Adrenal gland (tissue), 12 donors: ENCODE data around the gene PACRG. TPM values are rescaled to one million over a fixed set of nuclear protein-coding genes. Genes with fewer than 3 reads are reported as not detected.

ENCODE experiments used
- DNase-seq, 7 donors: peaks; one replicate each; pipeline ENCODE4 v3.0.0-alpha.2; 2019 to 2020
- H3K27ac ChIP-seq, 5 donors: fragments of 200-600 bp; sonication (generic) in 4 of 5; 1 replicate in 3 of 5; 2 replicates in 2 of 5; pipeline versions ENCODE4 v1.5.1 to v1.8.0; 2016 to 2020; ENCODE audit warnings: mild to moderate bottlenecking in 1 of 5
- H3K27me3 ChIP-seq: fragments of 200-600 bp; 2 replicates; pipeline ENCODE4 v1.8.0; 2021
- H3K36me3 ChIP-seq, 2 donors: fragments of 200-600 bp; replicated peaks in 1 of 2; 1 replicate in 1 of 2; 2 replicates in 1 of 2; pipeline versions ENCODE4 v1.5.1 to v1.8.0; 2018 to 2022
- H3K4me1 ChIP-seq, 2 donors: fragments of 200-600 bp; replicated peaks in 1 of 2; 1 replicate in 1 of 2; 2 replicates in 1 of 2; pipeline versions ENCODE4 v1.5.1 to v1.8.0; 2018 to 2021
- H3K4me3 ChIP-seq, 4 donors: fragments of 200-600 bp; sonication (generic) in 3 of 4; one replicate each; pipeline ENCODE4 v1.5.1; 2016 to 2018
- H3K9me3 ChIP-seq, 3 donors: fragments of 200-600 bp; sonication (generic) in 1 of 3; replicated peaks in 1 of 3; 1 replicate in 2 of 3; 2 replicates in 1 of 3; pipeline versions ENCODE4 v1.5.1 to v1.8.0; 2016 to 2021
- POLR2A ChIP-seq, 2 donors: fragments of 450-650 bp; IDR thresholded peaks; one replicate each; pipeline ENCODE4 v1.6.1; 2017; ENCODE audit warnings: antibody characterized with exemption in 2 of 2, mild to moderate bottlenecking in 2 of 2, moderate library complexity in 1 of 2
- WGBS, 4 donors: extraction: QIAGEN DNeasy Blood & Tissue Kit in 2 of 4; methylation state at CpG; one replicate each; pipeline versions ENCODE4 v1.1.5 to v1.1.7; 2013 to 2017; 5-methylcytosine and 5-hydroxymethylcytosine counted together
- intact Hi-C, 2 donors: fragments of 100-400 bp; cut with DNase I; formaldehyde crosslinking; loops; one replicate each; pipeline versions ENCODE4 v1.14.1 to v1.15.0; 2022 to 2023
- polyA plus RNA-seq, 3 donors: library from polyadenylated mRNA; stranded (reverse); fragments of 200-250 nt in 2 of 3; fragments of 350-450 nt in 1 of 3; fragmentation: Illumina TruSeq in 1 of 3; extraction: RNeasy Lipid Tissue Mini Kit (QIAGEN cat#74804) in 1 of 3; gene quantifications; one replicate each; pipeline ENCODE4 v1.2.3, GENCODE V29; 2013 to 2014
- total RNA-seq, 9 donors: library from RNA; depleted of rRNA in 4 of 9; stranded (reverse); fragments of >200 nt in 4 of 9; fragments of 120-200 nt in 1 of 9; fragmentation: NEBNext Ultra II Directional in 1 of 9; extraction: Animal tissue kit (Norgen Biotek cat#: 25700) in 1 of 9; gene quantifications; one replicate each; pipeline versions ENCODE4 v1.1.0 to v1.2.4, GENCODE V29; 2013 to 2023
- TF ChIP-seq, protein P1 (sequence below), 6 experiments: fragments of 450-650 bp in 4 of 6; fragments of 200-600 bp in 2 of 6; sonication (generic) in 1 of 6; IDR thresholded peaks; 1 replicate in 5 of 6; 2 replicates in 1 of 6; pipeline versions ENCODE4 v1.5.1 to v1.8.0; 2016 to 2021; ENCODE audit warnings: antibody characterized with exemption in 6 of 6, mild to moderate bottlenecking in 2 of 6, moderate library complexity in 1 of 6
- donor health status: healthy with polysubstance abuse.
- donor health status: Bipolar disorder and iron deficiency.
- donor health status: DM: yes; HTN: yes; CAD: no.
- donor health status: DM: no; HTN: no; CAD: no.
- donor health status: DM: no; HTN: no; CAD: no.
- donor health status: DM: yes; HTN: yes; CAD: no.

Gene PACRG
- total and polyA plus RNA-seq, 12 donors = 0.18 to 6.1 (median 1.4) TPM

- TF ChIP-seq, protein P1, sequence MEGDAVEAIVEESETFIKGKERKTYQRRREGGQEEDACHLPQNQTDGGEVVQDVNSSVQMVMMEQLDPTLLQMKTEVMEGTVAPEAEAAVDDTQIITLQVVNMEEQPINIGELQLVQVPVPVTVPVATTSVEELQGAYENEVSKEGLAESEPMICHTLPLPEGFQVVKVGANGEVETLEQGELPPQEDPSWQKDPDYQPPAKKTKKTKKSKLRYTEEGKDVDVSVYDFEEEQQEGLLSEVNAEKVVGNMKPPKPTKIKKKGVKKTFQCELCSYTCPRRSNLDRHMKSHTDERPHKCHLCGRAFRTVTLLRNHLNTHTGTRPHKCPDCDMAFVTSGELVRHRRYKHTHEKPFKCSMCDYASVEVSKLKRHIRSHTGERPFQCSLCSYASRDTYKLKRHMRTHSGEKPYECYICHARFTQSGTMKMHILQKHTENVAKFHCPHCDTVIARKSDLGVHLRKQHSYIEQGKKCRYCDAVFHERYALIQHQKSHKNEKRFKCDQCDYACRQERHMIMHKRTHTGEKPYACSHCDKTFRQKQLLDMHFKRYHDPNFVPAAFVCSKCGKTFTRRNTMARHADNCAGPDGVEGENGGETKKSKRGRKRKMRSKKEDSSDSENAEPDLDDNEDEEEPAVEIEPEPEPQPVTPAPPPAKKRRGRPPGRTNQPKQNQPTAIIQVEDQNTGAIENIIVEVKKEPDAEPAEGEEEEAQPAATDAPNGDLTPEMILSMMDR (IDR thresholded peaks at IDR 0.05) = no peak
- no peak for TF ChIP-seq POLR2A (IDR thresholded peaks at IDR 0.05)
- no peaks in the 10 kb centered on the region for H3K9me3 ChIP-seq
- no peak for DNase-seq
- 53 to 64% (median 57%) methylated on average over 3 of the region's 3 CpGs for WGBS, 4 donors
- intact Hi-C loops = no loop called here
- no peaks in the 10 kb centered on the region for H3K4me1 ChIP-seq
- H3K36me3 ChIP-seq = no peaks in the 10 kb centered on the region
- H3K27ac ChIP-seq = no peak overlapping the region
- no peak overlapping the region for H3K4me3 ChIP-seq
- H3K27me3 ChIP-seq = no peaks in the 10 kb centered on the region
Observed at GRCh38 chr6:163083141-163083540, 355.4 kb downstream of the PACRG start.

GRCh38 chr6:163085426-163085825 is 357.7 kb downstream of the PACRG start:
- Histone ChIP-seq H3K27me3 (no peaks in the 10 kb centered on the region), H3K4me1 (no peaks in the 10 kb centered on the region), H3K4me3 (no peak overlapping the region), H3K36me3 (no peaks in the 10 kb centered on the region), H3K27ac (no peak overlapping the region), H3K9me3 (no peaks in the 10 kb centered on the region)
- intact Hi-C loops = no loop called here
- 68 to 81% (median 71%) methylated on average over 5 of the region's 5 CpGs for WGBS, 4 donors
- TF ChIP-seq POLR2A (IDR thresholded peaks at IDR 0.05) = no peak
- TF ChIP-seq, protein P1 (IDR thresholded peaks at IDR 0.05) = no peak
- DNase-seq = no peak

DNA sequence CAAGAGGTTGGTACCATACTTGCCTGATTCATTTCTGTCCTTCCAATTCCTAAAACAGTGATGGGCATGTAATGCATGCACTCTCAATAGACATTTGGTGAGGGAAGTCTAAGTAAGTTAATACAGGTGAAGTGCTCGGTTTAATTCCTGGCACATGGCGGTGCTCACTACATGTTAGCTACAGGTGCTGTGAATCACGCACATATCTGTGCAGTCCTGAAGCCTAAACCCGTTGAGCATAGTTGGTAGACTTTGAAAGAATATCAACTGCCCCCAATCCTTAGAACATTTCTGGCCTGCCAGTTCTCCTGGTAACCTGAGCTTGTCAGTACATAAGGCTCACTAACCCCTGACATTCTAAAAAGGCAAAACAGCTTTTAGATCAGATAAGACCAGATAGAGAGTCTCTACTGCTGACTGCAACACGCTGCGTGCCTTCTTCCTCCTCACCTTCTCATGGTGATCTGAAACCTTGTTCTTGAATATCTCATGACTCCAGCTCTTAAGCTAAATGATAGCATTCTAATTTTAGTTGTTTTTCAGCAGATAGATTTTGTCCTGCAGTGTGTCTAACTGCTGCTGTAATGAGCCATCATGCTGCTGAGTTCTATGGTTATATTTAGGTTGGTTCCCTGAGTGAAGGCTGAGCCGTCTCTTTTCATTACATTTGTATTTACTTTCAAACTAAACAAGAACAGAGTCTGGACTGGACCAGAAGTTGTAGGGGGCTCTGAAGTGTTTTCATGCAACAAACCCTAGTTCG is 358.3 kb downstream of the PACRG start:
- no peak for TF ChIP-seq POLR2A (IDR thresholded peaks at IDR 0.05)
- TF ChIP-seq, protein P1 (IDR thresholded peaks at IDR 0.05) = no peak
- no peak for DNase-seq
- H3K27ac ChIP-seq = no peak overlapping the region
- no peak overlapping the region for H3K4me3 ChIP-seq
- 75 to 84% (median 82%) methylated on average over 8 of the region's 8 CpGs for WGBS, 4 donors
- H3K36me3 ChIP-seq = no peaks in the 10 kb centered on the region
- no peaks in the 10 kb centered on the region for H3K9me3 ChIP-seq
- H3K27me3 ChIP-seq = no peaks in the 10 kb centered on the region
- no peaks in the 10 kb centered on the region for H3K4me1 ChIP-seq
- intact Hi-C loops = no loop called here

GRCh38 chr6:163086624-163086920 is 358.8 kb downstream of the PACRG start:
- no peaks in the 10 kb centered on the region for H3K27me3 ChIP-seq
- no peaks in the 10 kb centered on the region for H3K4me1 ChIP-seq
- TF ChIP-seq, protein P1 (IDR thresholded peaks at IDR 0.05) = no peak
- no peak for TF ChIP-seq POLR2A (IDR thresholded peaks at IDR 0.05)
- intact Hi-C loops = no loop called here
- WGBS, 4 donors = 69 to 81% (median 74%) methylated on average over 1 of the region's 1 CpG
- no peaks in the 10 kb centered on the region for H3K36me3 ChIP-seq
- no peak overlapping the region for H3K27ac ChIP-seq
- H3K9me3 ChIP-seq = no peaks in the 10 kb centered on the region
- DNase-seq = no peak
- H3K4me3 ChIP-seq = no peak overlapping the region
